ENCODE measurements around the gene TUG1. TPM values are rescaled to one million over a fixed set of nuclear protein-coding genes. Genes with fewer than 3 reads are reported as not detected.
A peak's percentile ranks its signal among the peaks of the same experiment; 100 is the strongest.

Gene TUG1
- total RNA-seq, 4 donors from 2014 or later: 48.1 to 170 (median 61.2) TPM

DNA sequence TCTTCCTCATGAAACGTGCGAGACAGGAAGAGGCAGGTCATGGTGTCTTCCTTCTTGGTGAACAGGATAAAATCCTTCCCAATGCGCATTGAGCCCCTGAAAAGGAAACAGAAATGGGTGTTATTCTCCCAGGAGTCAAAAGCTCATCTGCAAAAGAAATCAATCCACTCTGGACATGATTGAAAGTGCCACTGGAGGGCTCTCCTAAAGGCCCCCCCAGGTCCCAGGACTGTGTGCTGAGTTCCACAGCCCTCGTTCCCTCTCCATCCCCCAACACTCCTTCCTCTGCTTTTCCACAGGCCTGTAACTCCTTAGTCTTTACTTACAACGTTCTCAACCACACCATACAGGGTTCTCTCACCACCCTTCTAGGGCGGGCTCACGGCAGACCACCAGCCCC lies 22.7 kb upstream of the TUG1 start:
- WGBS: 66% methylated on average over 7 of the region's 7 CpGs
- peaks cover 67% of the 10 kb centered on the region for H3K36me3 ChIP-seq
- H3K4me3 ChIP-seq: no peak overlapping the region
- H3K9me3 ChIP-seq: no peaks in the 10 kb centered on the region
- no peaks in the 10 kb centered on the region for H3K27me3 ChIP-seq
- H3K27ac ChIP-seq: peak overlapping the region; percentile 64
- TF ChIP-seq EP300 (IDR thresholded peaks at IDR 0.05) (no peak), POLR2AphosphoS5 (IDR thresholded peaks at IDR 0.05) (no peak), POLR2A (IDR thresholded peaks at IDR 0.05) (no peak)
- TF ChIP-seq, protein P1, sequence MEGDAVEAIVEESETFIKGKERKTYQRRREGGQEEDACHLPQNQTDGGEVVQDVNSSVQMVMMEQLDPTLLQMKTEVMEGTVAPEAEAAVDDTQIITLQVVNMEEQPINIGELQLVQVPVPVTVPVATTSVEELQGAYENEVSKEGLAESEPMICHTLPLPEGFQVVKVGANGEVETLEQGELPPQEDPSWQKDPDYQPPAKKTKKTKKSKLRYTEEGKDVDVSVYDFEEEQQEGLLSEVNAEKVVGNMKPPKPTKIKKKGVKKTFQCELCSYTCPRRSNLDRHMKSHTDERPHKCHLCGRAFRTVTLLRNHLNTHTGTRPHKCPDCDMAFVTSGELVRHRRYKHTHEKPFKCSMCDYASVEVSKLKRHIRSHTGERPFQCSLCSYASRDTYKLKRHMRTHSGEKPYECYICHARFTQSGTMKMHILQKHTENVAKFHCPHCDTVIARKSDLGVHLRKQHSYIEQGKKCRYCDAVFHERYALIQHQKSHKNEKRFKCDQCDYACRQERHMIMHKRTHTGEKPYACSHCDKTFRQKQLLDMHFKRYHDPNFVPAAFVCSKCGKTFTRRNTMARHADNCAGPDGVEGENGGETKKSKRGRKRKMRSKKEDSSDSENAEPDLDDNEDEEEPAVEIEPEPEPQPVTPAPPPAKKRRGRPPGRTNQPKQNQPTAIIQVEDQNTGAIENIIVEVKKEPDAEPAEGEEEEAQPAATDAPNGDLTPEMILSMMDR (IDR thresholded peaks at IDR 0.05): no peak
- H3K4me1 ChIP-seq: peaks cover 39% of the 10 kb centered on the region
- no peak for DNase-seq (ENCODE audit: low spot score in 2 of 2)

DNA sequence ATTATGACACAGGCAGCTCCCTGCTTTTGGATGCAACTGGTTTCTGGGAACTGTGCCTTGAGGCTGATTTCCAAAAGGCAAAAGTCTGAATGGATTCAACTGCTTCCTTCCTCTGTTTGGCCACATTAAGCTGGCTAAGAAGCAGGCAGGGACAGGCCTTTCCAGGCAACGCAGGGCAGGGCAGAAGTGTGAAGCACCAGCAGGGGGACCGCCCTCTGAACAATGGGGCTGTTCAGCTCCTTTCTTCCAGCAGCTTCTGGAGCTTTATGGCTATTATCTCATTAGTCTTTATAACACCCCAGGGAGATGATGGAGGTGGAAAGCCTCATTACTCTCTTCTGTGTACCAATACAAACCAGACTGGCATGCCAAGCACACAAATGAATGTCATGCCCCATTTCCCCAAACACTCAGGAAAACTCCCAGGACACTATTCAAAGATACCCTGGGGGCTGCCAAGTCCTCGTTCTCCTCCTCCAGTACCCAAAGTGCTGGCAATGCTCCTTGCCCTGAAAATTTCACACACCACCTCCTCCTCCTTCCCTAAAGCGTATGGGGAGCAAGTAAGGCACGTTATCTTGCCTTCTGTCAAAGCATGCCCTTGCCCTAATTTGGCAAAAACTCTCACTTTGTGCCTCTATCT lies 21.8 kb upstream of the TUG1 start:
- no peaks in the 10 kb centered on the region for H3K9me3 ChIP-seq
- no peak overlapping the region for H3K4me3 ChIP-seq
- TF ChIP-seq POLR2AphosphoS5 (IDR thresholded peaks at IDR 0.05) (no peak), EP300 (IDR thresholded peaks at IDR 0.05) (no peak), POLR2A (IDR thresholded peaks at IDR 0.05) (no peak)
- TF ChIP-seq, protein P1 (IDR thresholded peaks at IDR 0.05): peak in 1 of 2 donors; percentile 23
- DNase-seq (ENCODE audit: low spot score in 2 of 2): no peak
- H3K27ac ChIP-seq: peak overlapping the region; percentile 64
- H3K27me3 ChIP-seq: no peaks in the 10 kb centered on the region
- H3K36me3 ChIP-seq: peaks cover 57% of the 10 kb centered on the region
- peaks cover 39% of the 10 kb centered on the region for H3K4me1 ChIP-seq
- WGBS: 29% methylated on average over 4 of the region's 5 CpGs

DNA sequence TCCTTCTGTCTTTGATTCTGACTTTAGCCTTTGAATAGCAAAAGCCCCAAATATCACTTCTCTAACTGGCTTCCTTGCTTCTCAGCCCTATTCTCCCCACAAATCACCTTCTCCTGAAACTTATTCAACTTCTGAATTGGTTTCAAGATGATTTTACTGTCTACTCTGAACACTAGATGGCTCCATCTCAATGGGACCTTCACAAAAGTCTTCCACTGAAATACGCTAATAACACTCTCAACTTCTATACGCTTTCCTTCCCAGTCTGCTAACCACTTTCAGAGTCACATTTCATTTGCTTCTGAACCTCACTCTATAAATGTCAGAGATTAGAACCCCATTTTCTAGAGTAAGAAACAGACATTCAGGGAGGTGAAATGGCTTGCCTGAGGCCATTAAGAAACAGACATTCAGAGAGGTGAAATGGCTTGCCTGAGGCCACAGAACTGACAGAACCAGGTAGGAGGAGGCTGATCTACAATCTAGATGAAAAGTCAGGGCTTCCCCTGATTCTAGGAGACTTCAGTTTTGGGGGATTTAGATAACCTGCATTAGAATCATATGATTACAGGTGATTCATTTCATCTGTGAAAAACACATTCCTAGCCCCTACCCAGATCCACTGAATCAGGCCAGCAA lies 21.1 kb upstream of the TUG1 start:
- no peak for TF ChIP-seq POLR2AphosphoS5 (IDR thresholded peaks at IDR 0.05)
- TF ChIP-seq, protein P1 (IDR thresholded peaks at IDR 0.05): peak; percentile 33 to 47
- Histone ChIP-seq H3K9me3 (no peaks in the 10 kb centered on the region), H3K27ac (peak overlapping the region; percentile 64), H3K27me3 (no peaks in the 10 kb centered on the region), H3K4me1 (peaks cover 39% of the 10 kb centered on the region), H3K4me3 (no peak overlapping the region), H3K36me3 (peaks cover 51% of the 10 kb centered on the region)
- no peak for DNase-seq (ENCODE audit: low spot score in 2 of 2)
- 12% methylated on average over 2 of the region's 2 CpGs for WGBS

DNA sequence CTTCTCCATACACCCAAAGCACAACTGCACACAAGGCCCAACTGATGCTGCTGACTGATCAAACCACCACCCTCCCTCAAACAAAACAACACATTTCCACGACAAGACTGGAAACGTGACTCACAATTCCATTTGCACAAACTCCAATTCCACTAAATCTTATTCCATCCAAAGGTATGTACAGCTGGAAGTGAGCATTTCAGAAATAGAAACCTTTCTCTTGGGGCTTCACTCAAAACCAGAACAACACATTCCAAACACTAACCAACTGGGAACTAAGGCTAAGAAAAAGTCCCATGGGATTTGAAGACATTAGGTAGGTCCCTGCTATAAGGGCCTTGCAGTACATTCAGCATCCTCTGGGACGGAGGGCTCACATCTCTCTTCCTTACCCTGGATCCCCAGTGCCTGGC lies 20.1 kb upstream of the TUG1 start:
- H3K9me3 ChIP-seq: no peaks in the 10 kb centered on the region
- no peak overlapping the region for H3K4me3 ChIP-seq
- no peak overlapping the region for H3K27ac ChIP-seq
- 52% methylated on average over 3 of the region's 3 CpGs for WGBS
- peaks cover 39% of the 10 kb centered on the region for H3K4me1 ChIP-seq
- no peak for DNase-seq (ENCODE audit: low spot score in 2 of 2)
- no peaks in the 10 kb centered on the region for H3K27me3 ChIP-seq
- TF ChIP-seq EP300 (IDR thresholded peaks at IDR 0.05): no peak
- TF ChIP-seq POLR2A (IDR thresholded peaks at IDR 0.05): no peak
- TF ChIP-seq, protein P1 (IDR thresholded peaks at IDR 0.05): no peak
- no peak for TF ChIP-seq POLR2AphosphoS5 (IDR thresholded peaks at IDR 0.05)
- peaks cover 42% of the 10 kb centered on the region for H3K36me3 ChIP-seq

DNA sequence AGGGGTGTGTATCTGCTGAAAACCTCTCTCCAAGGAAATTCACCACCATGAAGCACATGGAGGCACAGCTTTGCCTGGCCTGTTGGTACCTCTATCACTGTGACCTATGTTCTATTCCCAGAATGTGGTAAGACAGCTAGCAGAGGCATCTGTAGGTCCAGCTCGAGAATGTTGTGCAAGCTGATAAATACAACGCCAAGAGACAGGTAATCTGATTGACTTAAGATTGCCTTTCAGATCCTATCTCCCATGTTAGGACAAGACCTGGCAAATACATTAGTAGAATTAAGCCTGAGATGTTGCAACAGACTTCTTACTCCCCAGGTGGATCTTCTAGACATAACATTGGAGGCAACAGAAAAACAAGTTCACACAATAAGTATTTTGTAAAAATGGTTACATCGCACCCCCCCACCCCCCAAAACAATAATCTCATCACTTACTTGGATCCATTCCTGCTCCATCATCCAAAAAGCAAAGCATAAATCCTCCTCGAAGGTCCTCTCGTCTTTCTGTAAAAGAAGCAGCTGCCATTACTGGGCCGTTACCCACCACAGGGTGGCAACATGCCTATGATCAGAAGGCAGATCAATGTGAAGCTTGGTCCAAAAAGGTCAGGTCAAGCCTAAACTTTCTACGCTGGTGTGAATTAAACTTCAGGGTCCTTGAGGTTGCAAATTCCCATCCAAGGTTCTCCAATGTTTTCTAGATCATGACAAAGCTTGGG lies 19.0 kb upstream of the TUG1 start:
- TF ChIP-seq POLR2AphosphoS5 (IDR thresholded peaks at IDR 0.05): no peak
- Histone ChIP-seq H3K36me3 (peaks cover 37% of the 10 kb centered on the region), H3K27ac (no peak overlapping the region), H3K4me3 (no peak overlapping the region), H3K27me3 (no peaks in the 10 kb centered on the region), H3K4me1 (peaks cover 39% of the 10 kb centered on the region), H3K9me3 (no peaks in the 10 kb centered on the region)
- 62% methylated on average over 7 of the region's 7 CpGs for WGBS
- DNase-seq (ENCODE audit: low spot score in 2 of 2): no peak
